Fibroblast of lung (primary cell): ENCODE data around the gene CAP1. TPM values are rescaled to one million over a fixed set of nuclear protein-coding genes. Genes with fewer than 3 reads are reported as not detected.

Experiments
- DNase-seq, 2 donors: peaks; one replicate each; pipeline versions ENCODE4 v3.0.0 to v3.0.0-alpha.2; 2010; ENCODE audit warnings: low read depth in 2 of 2
- H2AFZ ChIP-seq: 2 replicates; pipeline ENCODE4 v1.5.1; 2012; ENCODE audit warnings: low read length, control low read depth, inconsistent platforms
- H3K27ac ChIP-seq: 2 replicates; pipeline ENCODE4 v1.5.1; 2011; ENCODE audit warnings: low read length, control low read depth; ENCODE audit not compliant: insufficient read depth
- H3K27me3 ChIP-seq: 2 replicates; pipeline ENCODE4 v1.5.1; 2011; ENCODE audit warnings: mild to moderate bottlenecking, low read length; ENCODE audit not compliant: control insufficient read depth, insufficient read depth
- H3K36me3 ChIP-seq: 2 replicates; pipeline ENCODE4 v1.5.1; 2011; ENCODE audit warnings: low read length; ENCODE audit not compliant: control insufficient read depth, insufficient read depth
- H3K4me1 ChIP-seq: 2 replicates; pipeline ENCODE4 v1.5.1; 2011; ENCODE audit warnings: low read length; ENCODE audit not compliant: control insufficient read depth, insufficient read depth; ENCODE audit errors: extremely low read depth
- H3K4me2 ChIP-seq: 2 replicates; pipeline ENCODE4 v1.5.1; 2011; ENCODE audit warnings: low read length, control low read depth; ENCODE audit not compliant: insufficient read depth; ENCODE audit errors: extremely low read depth
- H3K4me3 ChIP-seq, 4 experiments: fragments of 200-600 bp in 1 of 4; sonication (generic) in 1 of 4; replicated peaks in 1 of 4; 2 replicates each; pipeline ENCODE4 v1.5.1; 2011 to 2016; ENCODE audit warnings: low read length in 4 of 4, low read depth in 3 of 4, mild to moderate bottlenecking in 3 of 4, control low read depth in 2 of 4, inconsistent platforms in 1 of 4, mixed read lengths in 1 of 4; ENCODE audit not compliant: insufficient read depth in 1 of 4; ENCODE audit errors: control extremely low read depth in 1 of 4
- H3K79me2 ChIP-seq: 2 replicates; pipeline ENCODE4 v1.5.1; 2012; ENCODE audit warnings: mild to moderate bottlenecking, low read length, inconsistent platforms; ENCODE audit not compliant: control insufficient read depth, insufficient read depth
- H3K9ac ChIP-seq: 2 replicates; pipeline ENCODE4 v1.5.1; 2011; ENCODE audit warnings: mild to moderate bottlenecking, low read length, control low read depth; ENCODE audit not compliant: insufficient read depth
- H3K9me3 ChIP-seq: 2 replicates; pipeline ENCODE4 v1.5.1; 2012; ENCODE audit warnings: low read depth, low read length; ENCODE audit not compliant: control insufficient read depth, insufficient read depth
- H4K20me1 ChIP-seq: 2 replicates; pipeline ENCODE4 v1.5.1; 2011; ENCODE audit warnings: low read length; ENCODE audit not compliant: control insufficient read depth, insufficient read depth; ENCODE audit errors: extremely low read depth
- EZH2 ChIP-seq: IDR thresholded peaks from 2 replicates; pipeline ENCODE4 v1.5.1; 2012; ENCODE audit warnings: low read length, control low read depth, mild to moderate bottlenecking; ENCODE audit errors: missing control alignments
- polyA plus RNA-seq, 2 donors: library from polyadenylated mRNA; depleted of rRNA in 1 of 2; stranded (reverse) in 1 of 2; unstranded in 1 of 2; fragments of >200 nt; gene quantifications; 2 replicates each; pipeline ENCODE4 v1.2.1, GENCODE V29; 2011 to 2012; ENCODE audit warnings: missing spikeins in 1 of 2
- total RNA-seq: library from RNA; depleted of rRNA; stranded (reverse); fragments of >200 nt; gene quantifications from 2 replicates; pipeline ENCODE4 v1.2.1, GENCODE V29; 2014
- TF ChIP-seq, protein P1 (sequence below), 2 donors: IDR thresholded peaks in 1 of 2; conservative IDR thresholded peaks in 1 of 2; 1 replicate in 1 of 2; 2 replicates in 1 of 2; pipeline ENCODE4 v1.5.1; 2011 to 2012; ENCODE audit warnings: low read length in 2 of 2, control low read depth in 1 of 2, inconsistent platforms in 1 of 2, low read depth in 1 of 2, mild to moderate bottlenecking in 1 of 2

CAP1 gene
- total and polyA plus RNA-seq, 2 donors (not counting 1 experiment from before 2014, with no cell fraction given), result 352 to 836 TPM

DNA sequence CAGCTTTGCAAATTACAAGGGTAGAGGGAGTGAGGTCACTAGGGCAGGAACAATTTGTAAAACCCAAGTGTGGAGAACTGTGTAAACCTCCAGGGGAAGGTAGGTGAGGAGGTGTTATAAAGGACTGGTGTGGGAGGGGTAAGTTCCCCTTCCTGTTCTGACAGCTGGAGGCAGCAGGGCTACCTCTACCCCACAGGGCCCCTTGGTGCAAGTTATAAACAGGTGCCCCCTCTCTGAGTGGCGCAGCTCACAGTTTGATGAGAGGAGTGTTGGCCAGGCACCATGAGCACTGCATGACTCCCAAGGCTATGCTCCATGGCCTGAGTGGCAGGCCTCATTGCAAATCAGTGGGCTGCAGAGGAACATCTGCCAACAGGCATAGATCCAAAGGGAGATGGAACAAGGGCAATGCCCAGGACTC lies 44.5 kb upstream of the CAP1 start:
- TF ChIP-seq, protein P1, sequence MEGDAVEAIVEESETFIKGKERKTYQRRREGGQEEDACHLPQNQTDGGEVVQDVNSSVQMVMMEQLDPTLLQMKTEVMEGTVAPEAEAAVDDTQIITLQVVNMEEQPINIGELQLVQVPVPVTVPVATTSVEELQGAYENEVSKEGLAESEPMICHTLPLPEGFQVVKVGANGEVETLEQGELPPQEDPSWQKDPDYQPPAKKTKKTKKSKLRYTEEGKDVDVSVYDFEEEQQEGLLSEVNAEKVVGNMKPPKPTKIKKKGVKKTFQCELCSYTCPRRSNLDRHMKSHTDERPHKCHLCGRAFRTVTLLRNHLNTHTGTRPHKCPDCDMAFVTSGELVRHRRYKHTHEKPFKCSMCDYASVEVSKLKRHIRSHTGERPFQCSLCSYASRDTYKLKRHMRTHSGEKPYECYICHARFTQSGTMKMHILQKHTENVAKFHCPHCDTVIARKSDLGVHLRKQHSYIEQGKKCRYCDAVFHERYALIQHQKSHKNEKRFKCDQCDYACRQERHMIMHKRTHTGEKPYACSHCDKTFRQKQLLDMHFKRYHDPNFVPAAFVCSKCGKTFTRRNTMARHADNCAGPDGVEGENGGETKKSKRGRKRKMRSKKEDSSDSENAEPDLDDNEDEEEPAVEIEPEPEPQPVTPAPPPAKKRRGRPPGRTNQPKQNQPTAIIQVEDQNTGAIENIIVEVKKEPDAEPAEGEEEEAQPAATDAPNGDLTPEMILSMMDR (conservative IDR thresholded peaks at IDR 0.05 in 1 of 2, IDR thresholded peaks at IDR 0.05 in 1 of 2; ENCODE audit: low read depth in 1 of 2, low read length in 2 of 2), result no peak
- TF ChIP-seq EZH2, result no peak
- DNase-seq, result no peak
- Histone ChIP-seq H3K4me3 (no peak overlapping the region), H3K27me3 (no peaks in the 10 kb centered on the region), H3K4me1 (no peaks in the 10 kb centered on the region), H3K79me2 (no peaks in the 10 kb centered on the region), H3K9ac (no peak overlapping the region), H3K4me2 (no peak overlapping the region), H2AFZ (no peak overlapping the region), H4K20me1 (no peaks in the 10 kb centered on the region), H3K36me3 (no peaks in the 10 kb centered on the region), H3K9me3 (no peaks in the 10 kb centered on the region), H3K27ac (no peak overlapping the region)

DNA sequence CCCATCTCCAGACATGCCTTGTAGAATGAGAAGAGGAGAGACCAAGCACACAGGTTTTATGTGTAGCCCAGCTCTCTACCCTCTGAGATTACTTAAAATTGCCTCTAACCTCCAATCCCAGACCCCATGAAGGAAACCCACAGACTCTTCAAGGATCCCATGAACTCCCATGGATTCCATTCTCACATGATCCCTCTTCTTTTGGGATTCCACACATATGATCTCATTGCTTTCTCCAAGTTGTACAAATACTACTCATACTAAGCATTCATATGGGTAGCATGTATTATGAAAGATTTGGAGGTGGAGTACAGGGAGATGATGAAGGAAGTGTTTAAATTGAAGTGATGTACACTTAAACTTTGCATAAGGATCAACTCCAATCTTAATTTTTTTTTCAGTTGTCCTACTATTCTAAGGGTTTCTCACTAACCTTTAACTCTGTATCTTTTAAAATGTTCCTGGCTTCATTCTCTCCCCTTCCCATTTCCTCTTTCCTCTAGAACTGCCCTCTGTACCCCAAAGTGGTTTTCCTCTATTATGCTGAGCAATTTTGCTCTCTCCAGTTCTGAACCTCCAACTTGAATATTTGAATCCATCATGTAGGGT lies 44.0 kb upstream of the CAP1 start:
- H2AFZ ChIP-seq, result no peak overlapping the region
- TF ChIP-seq, protein P1 (conservative IDR thresholded peaks at IDR 0.05 in 1 of 2, IDR thresholded peaks at IDR 0.05 in 1 of 2; ENCODE audit: low read depth in 1 of 2, low read length in 2 of 2), result no peak
- no peak for TF ChIP-seq EZH2
- H3K9me3 ChIP-seq, result no peaks in the 10 kb centered on the region
- no peaks in the 10 kb centered on the region for H4K20me1 ChIP-seq
- no peak overlapping the region for H3K9ac ChIP-seq
- H3K27ac ChIP-seq, result no peak overlapping the region
- H3K4me3 ChIP-seq, result no peak overlapping the region
- no peaks in the 10 kb centered on the region for H3K36me3 ChIP-seq
- H3K79me2 ChIP-seq, result no peaks in the 10 kb centered on the region
- H3K27me3 ChIP-seq, result no peaks in the 10 kb centered on the region
- no peak overlapping the region for H3K4me2 ChIP-seq
- DNase-seq, result peak in 1 of 2 donors; percentile 31
- no peaks in the 10 kb centered on the region for H3K4me1 ChIP-seq

DNA sequence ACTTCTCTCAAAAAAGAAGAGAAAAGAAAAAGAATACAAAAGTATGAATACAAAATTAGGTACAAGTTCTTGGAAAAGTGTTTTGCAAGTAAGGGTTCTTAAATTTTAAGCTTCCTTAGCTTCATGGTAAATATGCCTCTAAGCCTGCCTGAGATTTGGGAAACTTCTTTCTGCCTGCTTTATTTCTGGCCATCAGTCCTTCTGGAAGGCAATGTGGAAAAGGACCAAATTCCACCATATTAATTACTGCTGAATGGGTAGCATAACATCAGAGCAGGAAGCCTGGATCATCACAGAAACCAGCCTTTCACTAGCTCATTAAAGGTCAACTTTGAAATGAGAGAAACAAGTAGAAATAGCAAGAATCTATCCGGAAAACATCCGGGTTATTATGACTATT lies 39.1 kb upstream of the CAP1 start:
- H3K79me2 ChIP-seq, result no peaks in the 10 kb centered on the region
- H3K27ac ChIP-seq, result no peak overlapping the region
- H4K20me1 ChIP-seq, result no peaks in the 10 kb centered on the region
- no peak overlapping the region for H3K9ac ChIP-seq
- H3K4me2 ChIP-seq, result no peak overlapping the region
- peaks cover 3% of the 10 kb centered on the region for H3K27me3 ChIP-seq
- no peaks in the 10 kb centered on the region for H3K36me3 ChIP-seq
- no peak overlapping the region for H3K4me3 ChIP-seq
- TF ChIP-seq EZH2, result no peak
- TF ChIP-seq, protein P1 (conservative IDR thresholded peaks at IDR 0.05 in 1 of 2, IDR thresholded peaks at IDR 0.05 in 1 of 2; ENCODE audit: low read depth in 1 of 2, low read length in 2 of 2), result no peak
- no peaks in the 10 kb centered on the region for H3K4me1 ChIP-seq
- no peak for DNase-seq
- no peaks in the 10 kb centered on the region for H3K9me3 ChIP-seq
- no peak overlapping the region for H2AFZ ChIP-seq
